Endothelial cell of umbilical vein (primary cell): Measurements from ENCODE around the gene HOXA3. TPM values are rescaled to one million over a fixed set of nuclear protein-coding genes. Genes with fewer than 3 reads are reported as not detected.

ENCODE experiments used
- BruUV-seq: library from RNA; stranded (reverse); fragments of 400-500 nt; replicated peaks from 2 replicates; lab custom pipeline; 2021; lab: Mats Ljungman, UMichigan
- CTCF ChIA-PET: fragments of 300-600, 350-600 bp; sonication (Branson Sonifier 250); formaldehyde crosslinking; loops from one replicate; lab custom pipeline; 2021; ENCODE audit warnings: antibody characterized with exemption, inconsistent platforms; lab: Charles Lee
- POLR2A ChIA-PET: fragments of 300-600, 350-600 bp; sonication (Branson Sonifier 250); formaldehyde crosslinking; loops from one replicate; lab custom pipeline; 2021; ENCODE audit warnings: antibody characterized with exemption, inconsistent platforms; lab: Charles Lee
- DNase-seq: peaks from one replicate; pipeline ENCODE4 v3.0.0-alpha.2; 2011; ENCODE audit warnings: low read depth, low spot score
- FAIRE-seq: peaks from 2 replicates; lab custom pipeline; 2011; peaks lifted over from hg19 to GRCh38; lab: Jason Lieb, UNC
- H2AFZ ChIP-seq: 2 replicates; pipeline ENCODE4 v1.6.0; 2012; ENCODE audit warnings: low read depth, low read length, control low read depth, inconsistent platforms
- H3K27ac ChIP-seq: 2 replicates; pipeline ENCODE4 v1.5.1; 2011; ENCODE audit warnings: low read depth, mild to moderate bottlenecking, control low read depth, low read length, moderate library complexity; ENCODE audit not compliant: insufficient read depth
- H3K27me3 ChIP-seq, 2 experiments: 2 replicates each; pipeline versions ENCODE4 v1.6.0 to v1.6.1; 2011; ENCODE audit warnings: low read length in 2 of 2, mixed read lengths in 1 of 2; ENCODE audit not compliant: control insufficient read depth in 2 of 2, insufficient read depth in 2 of 2
- H3K36me3 ChIP-seq, 2 experiments: 2 replicates in 1 of 2; 3 replicates in 1 of 2; pipeline ENCODE4 v1.5.1; 2011; ENCODE audit warnings: low read length in 2 of 2, mild to moderate bottlenecking in 1 of 2, moderate library complexity in 1 of 2; ENCODE audit not compliant: control insufficient read depth in 2 of 2, insufficient read depth in 2 of 2; ENCODE audit errors: extremely low read depth in 1 of 2
- H3K4me1 ChIP-seq: 3 replicates; pipeline ENCODE4 v1.5.1; 2011; ENCODE audit warnings: mild to moderate bottlenecking, low read length; ENCODE audit not compliant: control insufficient read depth, insufficient read depth; ENCODE audit errors: extremely low read depth
- H3K4me2 ChIP-seq: 2 replicates; pipeline ENCODE4 v1.6.1; 2011; ENCODE audit warnings: low read length, control low read depth, mixed read lengths; ENCODE audit not compliant: insufficient read depth
- H3K4me3 ChIP-seq, 3 experiments: fragments of 200-600 bp in 1 of 3; sonication (generic), shearing (Covaris generic) in 1 of 3; replicated peaks in 1 of 3; 2 replicates each; pipeline ENCODE4 v1.5.1; 2011 to 2016; ENCODE audit warnings: control low read depth in 3 of 3, low read length in 3 of 3, mild to moderate bottlenecking in 2 of 3, inconsistent platforms in 1 of 3, low read depth in 1 of 3, moderate library complexity in 1 of 3; ENCODE audit not compliant: insufficient read depth in 1 of 3
- H3K79me2 ChIP-seq: 2 replicates; pipeline ENCODE4 v1.6.0; 2012; ENCODE audit warnings: low read length, inconsistent platforms; ENCODE audit not compliant: control insufficient read depth, insufficient read depth
- H3K9ac ChIP-seq: replicated peaks from 2 replicates; pipeline ENCODE3; 2011; ENCODE audit warnings: low read length, control low read depth; ENCODE audit not compliant: insufficient read depth; ENCODE audit errors: extremely low read depth
- H3K9me1 ChIP-seq: replicated peaks from 3 replicates; pipeline ENCODE4 v1.6.0; 2011; ENCODE audit warnings: mild to moderate bottlenecking, low read length; ENCODE audit not compliant: control insufficient read depth, insufficient read depth; ENCODE audit errors: extremely low read depth
- H3K9me3 ChIP-seq: replicated peaks from 2 replicates; pipeline ENCODE4 v1.5.1; 2012; ENCODE audit warnings: low read length, inconsistent platforms; ENCODE audit not compliant: control insufficient read depth, insufficient read depth
- H4K20me1 ChIP-seq: replicated peaks from 2 replicates; pipeline ENCODE3; 2011; ENCODE audit warnings: mild to moderate bottlenecking, low read length; ENCODE audit not compliant: control insufficient read depth, insufficient read depth; ENCODE audit errors: extremely low read depth
- EZH2 ChIP-seq: IDR thresholded peaks from 2 replicates; pipeline ENCODE4 v1.6.1; 2012; ENCODE audit warnings: borderline replicate concordance, low read depth, mild to moderate bottlenecking, moderate library complexity, low read length, inconsistent platforms; ENCODE audit not compliant: severe bottlenecking
- FOS ChIP-seq: IDR thresholded peaks from 2 replicates; pipeline ENCODE4 v1.6.1; 2011; ENCODE audit warnings: mild to moderate bottlenecking, low read length, moderate library complexity, borderline replicate concordance; ENCODE audit not compliant: insufficient read depth
- GATA2 ChIP-seq: IDR thresholded peaks from 2 replicates; pipeline ENCODE4 v1.7.0; 2011; ENCODE audit warnings: low read depth, mild to moderate bottlenecking, moderate library complexity, mixed read lengths, low read length; ENCODE audit not compliant: insufficient read length, insufficient read depth
- JUN ChIP-seq: IDR thresholded peaks from 2 replicates; pipeline ENCODE4 v1.6.1; 2011; ENCODE audit warnings: borderline replicate concordance, low read depth; ENCODE audit not compliant: insufficient read length, insufficient read depth
- MYC ChIP-seq: IDR thresholded peaks from one replicate; pipeline ENCODE4 v1.6.1; 2011; ENCODE audit warnings: mild to moderate bottlenecking, low read depth, low read length
- POLR2A ChIP-seq: IDR thresholded peaks from 2 replicates; pipeline ENCODE4 v1.6.1; 2012; ENCODE audit warnings: low read depth, mild to moderate bottlenecking, control low read depth, low read length
- POLR2AphosphoS5 ChIP-seq: IDR thresholded peaks from 2 replicates; pipeline ENCODE4 v1.6.1; 2012; ENCODE audit warnings: low read depth, mild to moderate bottlenecking, control low read depth, low read length, moderate library complexity; ENCODE audit not compliant: insufficient read depth
- dilution Hi-C: fragments of 300-500 bp; cut with MboI; formaldehyde crosslinking; loops from one replicate; pipeline ENCODE4 v1.15.0; 2019; ENCODE audit warnings: low sequenced_read_pairs; ENCODE audit not compliant: extremely low pct_ligation_motif_present
- intact Hi-C: fragments of 100-400 bp; cut with micrococcal nuclease; formaldehyde crosslinking; loops from one replicate; pipeline ENCODE4 v1.10.0; 2022
- polyA plus RNA-seq, 4 experiments: library from polyadenylated mRNA; depleted of rRNA in 3 of 4; stranded (reverse) in 3 of 4; unstranded in 1 of 4; fragments of >200 nt; gene quantifications; 2 replicates each; pipeline versions ENCODE4 v1.2.1 to v1.2.3, GENCODE V29; 2011 to 2012; ENCODE audit warnings: missing spikeins in 1 of 4
- total RNA-seq: library from RNA; stranded (reverse); gene quantifications from 2 replicates; pipeline ENCODE4 v1.2.3, GENCODE V29; 2021
- TF ChIP-seq, protein P1 (sequence below): IDR thresholded peaks from 2 replicates; pipeline ENCODE4 v1.6.1; 2011; ENCODE audit not compliant: insufficient read depth, insufficient read length
- TF ChIP-seq, protein P2 (sequence below), 2 donors: IDR thresholded peaks; 1 replicate in 1 of 2; 2 replicates in 1 of 2; pipeline ENCODE4 v1.5.1; 2011; ENCODE audit warnings: low read length in 2 of 2, mild to moderate bottlenecking in 2 of 2, moderate library complexity in 2 of 2, control low read depth in 1 of 2, inconsistent platforms in 1 of 2, low read depth in 1 of 2; ENCODE audit not compliant: insufficient read depth in 1 of 2; ENCODE audit errors: extremely low read depth in 1 of 2

The HOXA3 gene
- total and polyA plus RNA-seq, 2 donors (not counting 3 experiments of a cell fraction or from before 2014, with no cell fraction given), result 4.7 to 14.0 TPM

- no peak for FAIRE-seq
- CTCF ChIA-PET, result interaction anchor here (0.5 to 3.4 kb wide), 10 partner anchors 9 to 767 kb away, joined by 3 to 15 read pairs (median 4); partner anchors contain the start of gene HOXA7
These were observed 12.9 kb downstream of the HOXA3 start for GRCh38 chr7:27139334-27140125.

More at GRCh38 chr7:27139334-27140125, 12.9 kb downstream of the HOXA3 start:
- intact Hi-C loops, result loop anchor here (5.0 kb wide), 2 partner anchors 637 to 687 kb away; no protein-coding TSS in a partner anchor
- H3K4me3 ChIP-seq, result peak overlapping the region; percentile 6 to 24 (median 12)
- H3K36me3 ChIP-seq, result peaks cover 0 to 7% of the 10 kb centered on the region in 2 experiments
- peak overlapping the region; percentile 82 for H3K27ac ChIP-seq
- TF ChIP-seq FOS, result no peak
- TF ChIP-seq, protein P1, sequence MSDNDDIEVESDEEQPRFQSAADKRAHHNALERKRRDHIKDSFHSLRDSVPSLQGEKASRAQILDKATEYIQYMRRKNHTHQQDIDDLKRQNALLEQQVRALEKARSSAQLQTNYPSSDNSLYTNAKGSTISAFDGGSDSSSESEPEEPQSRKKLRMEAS, result no peak
- TF ChIP-seq JUN, result no peak
- no peak for TF ChIP-seq POLR2AphosphoS5
- no peak for TF ChIP-seq MYC
- TF ChIP-seq EZH2, result no peak
- TF ChIP-seq, protein P2, sequence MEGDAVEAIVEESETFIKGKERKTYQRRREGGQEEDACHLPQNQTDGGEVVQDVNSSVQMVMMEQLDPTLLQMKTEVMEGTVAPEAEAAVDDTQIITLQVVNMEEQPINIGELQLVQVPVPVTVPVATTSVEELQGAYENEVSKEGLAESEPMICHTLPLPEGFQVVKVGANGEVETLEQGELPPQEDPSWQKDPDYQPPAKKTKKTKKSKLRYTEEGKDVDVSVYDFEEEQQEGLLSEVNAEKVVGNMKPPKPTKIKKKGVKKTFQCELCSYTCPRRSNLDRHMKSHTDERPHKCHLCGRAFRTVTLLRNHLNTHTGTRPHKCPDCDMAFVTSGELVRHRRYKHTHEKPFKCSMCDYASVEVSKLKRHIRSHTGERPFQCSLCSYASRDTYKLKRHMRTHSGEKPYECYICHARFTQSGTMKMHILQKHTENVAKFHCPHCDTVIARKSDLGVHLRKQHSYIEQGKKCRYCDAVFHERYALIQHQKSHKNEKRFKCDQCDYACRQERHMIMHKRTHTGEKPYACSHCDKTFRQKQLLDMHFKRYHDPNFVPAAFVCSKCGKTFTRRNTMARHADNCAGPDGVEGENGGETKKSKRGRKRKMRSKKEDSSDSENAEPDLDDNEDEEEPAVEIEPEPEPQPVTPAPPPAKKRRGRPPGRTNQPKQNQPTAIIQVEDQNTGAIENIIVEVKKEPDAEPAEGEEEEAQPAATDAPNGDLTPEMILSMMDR (IDR thresholded peaks at IDR 0.05; ENCODE audit: extremely low read depth in 1 of 2, insufficient read depth in 1 of 2, low read depth in 1 of 2, low read length in 2 of 2), result no peak
- no peak for TF ChIP-seq POLR2A
- no peak for TF ChIP-seq GATA2
- H2AFZ ChIP-seq, result no peak overlapping the region
- H3K27me3 ChIP-seq, result no peaks in the 10 kb centered on the region
- no peaks in the 10 kb centered on the region for H4K20me1 ChIP-seq
- H3K9ac ChIP-seq, result peak overlapping the region; percentile 84
- no TSS peak for BruUV-seq
- no peak for DNase-seq
- peaks cover 89% of the 10 kb centered on the region for H3K79me2 ChIP-seq
- H3K4me1 ChIP-seq, result peaks cover 79% of the 10 kb centered on the region
- POLR2A ChIA-PET, result interaction anchor here (0.6 to 2.2 kb wide), 2 partner anchors 13 to 276 kb away, joined by 4 to 7 read pairs; partner anchors contain the start of gene HOXA3
- dilution Hi-C loops, result no loop called here
- H3K9me1 ChIP-seq, result no peaks in the 10 kb centered on the region
- peak overlapping the region; percentile 92 for H3K4me2 ChIP-seq
- no peaks in the 10 kb centered on the region for H3K9me3 ChIP-seq
